Body of pancreas (tissue), 4 donors: ENCODE results near the gene RPS6KA2. TPM values are rescaled to one million over a fixed set of nuclear protein-coding genes. Genes with fewer than 3 reads are reported as not detected.

Source experiments
- ATAC-seq: fragments of 150-250 bp; one replicate; pipeline ENCODE4 v1.9.1; 2016
- DNase-seq, 4 donors: peaks; one replicate each; pipeline ENCODE4 v3.0.0-alpha.2; 2019
- H3K27ac ChIP-seq, 4 donors: fragments of 200-600 bp; sonication (generic); 1 replicate in 3 of 4; 2 replicates in 1 of 4; pipeline versions ENCODE4 v1.5.1 to v1.6.1; 2016 to 2019; ENCODE audit warnings: mild to moderate bottlenecking in 1 of 4, mixed read lengths in 1 of 4, moderate library complexity in 1 of 4
- H3K27me3 ChIP-seq, 2 donors: fragments of 200-600 bp; sonication (generic); one replicate each; pipeline ENCODE4 v1.6.0; 2016; ENCODE audit warnings: mild to moderate bottlenecking in 1 of 2
- H3K36me3 ChIP-seq, 2 donors: fragments of 200-600 bp; sonication (generic); replicated peaks in 1 of 2; 2 replicates each; pipeline ENCODE4 v1.5.1; 2016; ENCODE audit warnings: low read depth in 2 of 2; ENCODE audit not compliant: insufficient read depth in 1 of 2
- H3K4me1 ChIP-seq: fragments of 200-600 bp; sonication (generic); one replicate; pipeline ENCODE4 v1.6.0; 2016
- H3K4me3 ChIP-seq, 2 donors: fragments of 200-600 bp; sonication (generic); 1 replicate in 1 of 2; 2 replicates in 1 of 2; pipeline ENCODE4 v1.5.1; 2016 to 2019
- H3K9me3 ChIP-seq, 3 donors: fragments of 200-600 bp; sonication (generic); 1 replicate in 2 of 3; 2 replicates in 1 of 3; pipeline ENCODE4 v1.5.1; 2016
- POLR2A ChIP-seq, 3 donors: fragments of 450-650 bp; IDR thresholded peaks; one replicate each; pipeline ENCODE4 v1.6.1; 2016; ENCODE audit warnings: antibody characterized with exemption in 3 of 3, mild to moderate bottlenecking in 2 of 3
- WGBS, 2 donors: methylation state at CpG; one replicate each; pipeline ENCODE4 v1.1.5; 2017; 5-methylcytosine and 5-hydroxymethylcytosine counted together
- intact Hi-C: fragments of 100-400 bp; cut with DNase I; formaldehyde crosslinking; loops from one replicate; pipeline ENCODE4 v1.15.1; 2023
- total RNA-seq, 2 donors: library from RNA; depleted of rRNA; stranded (reverse); fragments of >200 nt; gene quantifications; one replicate each; pipeline ENCODE4 v1.1.0, GENCODE V29; 2016
- TF ChIP-seq, protein P1 (sequence below), 7 experiments: fragments of 450-650 bp in 4 of 7; fragments of 200-600 bp in 3 of 7; sonication (generic) in 3 of 7; IDR thresholded peaks; one replicate each; pipeline ENCODE4 v1.5.1; 2016 to 2019; ENCODE audit warnings: antibody characterized with exemption in 7 of 7

The RPS6KA2 gene
- total RNA-seq, 2 donors from 2014 or later, result 24.4 to 53.7 TPM

DNA sequence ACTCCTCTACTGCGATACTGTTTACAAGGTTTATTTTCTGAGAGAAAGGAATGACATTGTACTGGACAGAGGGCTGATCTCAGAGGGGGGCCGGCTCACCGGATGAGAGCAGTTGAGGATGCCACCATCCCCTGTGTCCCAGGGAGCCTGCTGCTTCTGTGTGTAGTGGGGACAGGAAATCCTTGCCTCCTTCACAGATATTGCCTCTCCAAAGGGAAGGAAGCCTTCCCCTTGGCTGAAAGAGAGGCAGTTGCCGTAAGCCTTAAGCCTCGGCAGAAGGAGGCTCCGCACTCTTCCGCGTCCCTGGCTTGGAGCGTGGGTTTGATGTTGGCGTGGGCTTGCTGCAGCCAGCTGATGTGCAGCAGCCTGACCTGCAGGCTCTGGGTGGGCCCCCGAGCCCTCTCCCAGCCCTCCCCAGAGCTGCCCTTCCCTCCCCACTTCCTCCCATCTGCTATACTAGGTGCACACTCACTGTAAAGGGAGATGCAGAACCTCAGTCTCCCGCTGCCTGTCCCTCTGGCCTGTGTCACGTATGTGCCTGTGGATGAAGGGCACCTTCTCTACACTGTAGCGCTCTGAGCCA is 45.7 kb upstream of the RPS6KA2 start:
- no peaks in the 10 kb centered on the region for H3K36me3 ChIP-seq
- H3K4me3 ChIP-seq, result no peak overlapping the region
- peaks cover 36% of the 10 kb centered on the region for H3K4me1 ChIP-seq
- ATAC-seq (no peak), DNase-seq (no peak)
- TF ChIP-seq, protein P1, sequence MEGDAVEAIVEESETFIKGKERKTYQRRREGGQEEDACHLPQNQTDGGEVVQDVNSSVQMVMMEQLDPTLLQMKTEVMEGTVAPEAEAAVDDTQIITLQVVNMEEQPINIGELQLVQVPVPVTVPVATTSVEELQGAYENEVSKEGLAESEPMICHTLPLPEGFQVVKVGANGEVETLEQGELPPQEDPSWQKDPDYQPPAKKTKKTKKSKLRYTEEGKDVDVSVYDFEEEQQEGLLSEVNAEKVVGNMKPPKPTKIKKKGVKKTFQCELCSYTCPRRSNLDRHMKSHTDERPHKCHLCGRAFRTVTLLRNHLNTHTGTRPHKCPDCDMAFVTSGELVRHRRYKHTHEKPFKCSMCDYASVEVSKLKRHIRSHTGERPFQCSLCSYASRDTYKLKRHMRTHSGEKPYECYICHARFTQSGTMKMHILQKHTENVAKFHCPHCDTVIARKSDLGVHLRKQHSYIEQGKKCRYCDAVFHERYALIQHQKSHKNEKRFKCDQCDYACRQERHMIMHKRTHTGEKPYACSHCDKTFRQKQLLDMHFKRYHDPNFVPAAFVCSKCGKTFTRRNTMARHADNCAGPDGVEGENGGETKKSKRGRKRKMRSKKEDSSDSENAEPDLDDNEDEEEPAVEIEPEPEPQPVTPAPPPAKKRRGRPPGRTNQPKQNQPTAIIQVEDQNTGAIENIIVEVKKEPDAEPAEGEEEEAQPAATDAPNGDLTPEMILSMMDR (IDR thresholded peaks at IDR 0.05), result no peak
- TF ChIP-seq POLR2A (IDR thresholded peaks at IDR 0.05), result no peak
- H3K27ac ChIP-seq, result no peak overlapping the region
- no peaks in the 10 kb centered on the region for H3K27me3 ChIP-seq
- intact Hi-C loops, result no loop called here
- WGBS, 2 donors, result 66 to 76% methylated on average over 6 to 14 of the region's 14 CpGs
- H3K9me3 ChIP-seq, result no peaks in the 10 kb centered on the region

DNA sequence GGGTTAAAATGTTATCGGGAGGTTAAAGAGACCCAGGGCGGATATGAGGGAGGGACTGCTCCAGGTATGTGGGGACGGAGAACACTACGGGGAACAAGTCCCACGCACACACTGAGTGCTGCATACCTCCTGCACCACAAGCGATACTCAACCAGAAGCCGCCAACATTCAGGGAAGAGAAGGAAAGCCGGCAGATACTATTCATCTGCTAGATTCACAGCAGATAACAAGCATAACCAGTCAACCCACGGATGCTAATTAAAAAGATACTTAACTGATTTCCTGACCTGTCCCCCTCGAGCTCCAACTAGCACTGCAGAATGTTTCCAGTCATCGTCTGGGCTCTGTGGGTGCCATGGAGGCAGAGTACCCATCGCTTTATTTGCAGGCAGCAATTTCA is 45.1 kb upstream of the RPS6KA2 start:
- no peak for DNase-seq
- no peak overlapping the region for H3K4me3 ChIP-seq

DNA sequence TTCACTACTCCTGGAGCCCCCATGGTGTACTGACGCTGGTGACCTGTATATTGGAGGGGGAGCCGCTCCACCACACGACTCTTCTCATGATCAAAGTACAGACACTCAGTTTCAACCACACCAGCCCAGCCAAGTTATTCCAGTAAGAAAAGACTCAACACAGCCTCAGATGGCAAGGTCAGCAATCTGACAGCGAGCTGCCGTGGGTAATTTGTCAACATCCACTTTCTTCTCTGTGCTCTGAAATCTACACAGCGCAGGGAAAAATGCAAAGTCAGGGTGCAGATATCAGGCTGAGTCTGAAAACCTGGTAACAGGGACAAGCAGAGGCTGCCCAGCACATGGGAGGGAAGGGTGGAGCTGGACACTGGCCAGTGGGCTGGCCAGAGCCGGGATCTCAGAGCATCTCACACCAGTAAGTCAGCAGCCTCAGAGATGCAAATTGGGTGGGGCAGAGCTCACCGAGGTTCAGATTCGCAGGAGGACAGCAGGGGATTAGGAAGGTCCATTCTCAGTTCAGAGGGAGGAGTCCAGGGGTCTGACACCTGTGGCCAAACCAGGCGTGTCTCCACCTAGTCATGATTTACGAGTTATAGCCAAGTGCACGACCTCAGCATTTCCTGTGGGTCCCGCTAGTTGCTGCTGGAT is 44.5 kb upstream of the RPS6KA2 start:
- Histone ChIP-seq H3K9me3 (no peaks in the 10 kb centered on the region), H3K27me3 (no peaks in the 10 kb centered on the region), H3K4me1 (peaks cover 25% of the 10 kb centered on the region), H3K36me3 (no peaks in the 10 kb centered on the region), H3K4me3 (no peak overlapping the region), H3K27ac (peak overlapping the region in 1 of 4 donors; percentile 32)
- 18 to 22% methylated on average over 11 to 13 of the region's 13 CpGs for WGBS, 2 donors
- ATAC-seq, result peak; percentile 66
- TF ChIP-seq, protein P1 (IDR thresholded peaks at IDR 0.05), result no peak
- no peak for TF ChIP-seq POLR2A (IDR thresholded peaks at IDR 0.05)
- intact Hi-C loops, result no loop called here
- DNase-seq, result peak in 3 of 4 donors; percentile 37 to 77 (median 53)

More for the DNA sequence above, 45.1 kb upstream of the RPS6KA2 start:
- intact Hi-C loops, result no loop called here
- Histone ChIP-seq H3K36me3 (no peaks in the 10 kb centered on the region), H3K9me3 (no peaks in the 10 kb centered on the region), H3K27me3 (no peaks in the 10 kb centered on the region), H3K27ac (no peak overlapping the region), H3K4me1 (peaks cover 30% of the 10 kb centered on the region)
- no peak for ATAC-seq
- 45 to 48% methylated on average over 12 of the region's 12 CpGs for WGBS, 2 donors
- no peak for TF ChIP-seq POLR2A (IDR thresholded peaks at IDR 0.05)
- TF ChIP-seq, protein P1 (IDR thresholded peaks at IDR 0.05), result no peak

DNA sequence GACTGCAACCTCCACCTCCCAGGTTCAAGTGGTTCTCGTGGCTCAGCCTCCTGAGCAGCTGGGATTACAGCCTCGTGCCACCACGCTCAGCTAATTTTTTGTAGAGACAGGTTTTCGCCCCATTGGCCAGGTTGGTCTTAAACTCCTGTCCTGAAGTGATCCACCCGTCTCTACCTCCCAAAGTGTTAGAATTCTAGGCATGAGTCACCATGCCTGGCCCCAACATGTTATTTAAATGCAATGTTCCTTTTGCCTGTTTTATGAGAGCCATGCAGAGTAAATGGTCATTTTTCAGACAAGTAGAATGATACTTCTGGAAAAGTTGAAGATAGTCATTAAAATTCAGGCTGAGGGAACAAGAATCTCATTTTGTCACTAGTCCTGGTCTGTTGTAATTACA is 43.8 kb upstream of the RPS6KA2 start:
- no peaks in the 10 kb centered on the region for H3K36me3 ChIP-seq
- H3K27me3 ChIP-seq, result no peaks in the 10 kb centered on the region
- TF ChIP-seq POLR2A (IDR thresholded peaks at IDR 0.05), result no peak
- H3K27ac ChIP-seq, result peak overlapping the region in 1 of 4 donors; percentile 32
- no peak overlapping the region for H3K4me3 ChIP-seq
- H3K9me3 ChIP-seq, result no peaks in the 10 kb centered on the region
- no peak for ATAC-seq
- no peak for DNase-seq
- peaks cover 19% of the 10 kb centered on the region for H3K4me1 ChIP-seq
- intact Hi-C loops, result no loop called here
- WGBS, 2 donors, result 87 to 93% methylated on average over 5 of the region's 5 CpGs

DNA sequence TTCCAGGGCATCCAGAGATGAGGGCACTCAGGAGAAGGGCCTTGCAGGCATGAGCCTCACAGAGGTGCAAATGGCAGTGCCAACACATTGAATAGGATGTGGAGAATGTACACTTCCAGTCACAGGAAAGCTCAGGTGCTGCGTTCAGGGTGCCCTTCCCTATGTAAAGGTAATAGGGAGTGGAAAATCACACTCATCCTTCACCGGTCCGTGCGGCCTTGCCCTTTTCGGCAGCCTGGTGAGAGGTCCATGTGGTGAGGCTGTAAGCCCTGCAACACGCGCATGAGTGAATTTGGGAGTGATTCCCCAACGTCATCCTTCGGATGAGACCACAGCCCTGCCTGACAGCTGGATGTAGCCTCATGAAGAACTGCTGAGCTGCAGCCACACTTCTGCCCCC is 43.0 kb upstream of the RPS6KA2 start:
- no peak overlapping the region for H3K4me3 ChIP-seq
- WGBS, 2 donors, result 93 to 94% methylated on average over 8 to 9 of the region's 9 CpGs
- no peak for DNase-seq
- intact Hi-C loops, result no loop called here
- H3K27ac ChIP-seq, result no peak overlapping the region
- no peak for ATAC-seq
- no peaks in the 10 kb centered on the region for H3K9me3 ChIP-seq
- H3K36me3 ChIP-seq, result no peaks in the 10 kb centered on the region
- H3K27me3 ChIP-seq, result no peaks in the 10 kb centered on the region
- TF ChIP-seq, protein P1 (IDR thresholded peaks at IDR 0.05), result no peak
- TF ChIP-seq POLR2A (IDR thresholded peaks at IDR 0.05), result no peak
- peaks cover 10% of the 10 kb centered on the region for H3K4me1 ChIP-seq
